Measurements from ENCODE around the gene RBM43. TPM values are rescaled to one million over a fixed set of nuclear protein-coding genes. Genes with fewer than 3 reads are reported as not detected.

The RBM43 gene
- total and polyA plus RNA-seq, 12 donors, result 5.0 to 38.7 (median 12.1) TPM

DNA sequence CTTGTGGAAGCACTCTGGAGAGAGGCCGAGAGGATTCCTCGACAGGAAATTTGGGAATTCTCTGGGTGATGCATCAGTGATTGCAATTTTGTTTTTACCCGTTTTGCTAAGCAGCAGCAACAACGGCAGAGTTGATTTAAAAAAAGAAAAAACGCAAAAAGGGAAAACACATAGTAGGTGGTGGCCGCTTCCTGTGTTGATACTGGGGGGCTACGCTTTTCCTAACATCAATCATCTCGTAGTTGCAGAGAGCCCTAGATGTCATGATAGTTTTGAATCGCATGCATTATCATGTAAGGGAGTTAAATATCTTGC lies 271 bp upstream of the RBM43 start:
- Histone ChIP-seq H3K27ac (peak overlapping the region; percentile 85 to 99 (median 98)), H3K36me3 (replicated peaks in 1 of 2) (no peaks in the 10 kb centered on the region), H3K9me3 (replicated peaks in 1 of 3) (no peaks in the 10 kb centered on the region), H3K27me3 (no peaks in the 10 kb centered on the region), H3K4me3 (peak overlapping the region in 3 of 4 donors; percentile 69 to 77 (median 76)), H3K4me1 (replicated peaks in 1 of 2) (peaks cover 7 to 30% of the 10 kb centered on the region in 2 donors)
- TF ChIP-seq, protein P1, sequence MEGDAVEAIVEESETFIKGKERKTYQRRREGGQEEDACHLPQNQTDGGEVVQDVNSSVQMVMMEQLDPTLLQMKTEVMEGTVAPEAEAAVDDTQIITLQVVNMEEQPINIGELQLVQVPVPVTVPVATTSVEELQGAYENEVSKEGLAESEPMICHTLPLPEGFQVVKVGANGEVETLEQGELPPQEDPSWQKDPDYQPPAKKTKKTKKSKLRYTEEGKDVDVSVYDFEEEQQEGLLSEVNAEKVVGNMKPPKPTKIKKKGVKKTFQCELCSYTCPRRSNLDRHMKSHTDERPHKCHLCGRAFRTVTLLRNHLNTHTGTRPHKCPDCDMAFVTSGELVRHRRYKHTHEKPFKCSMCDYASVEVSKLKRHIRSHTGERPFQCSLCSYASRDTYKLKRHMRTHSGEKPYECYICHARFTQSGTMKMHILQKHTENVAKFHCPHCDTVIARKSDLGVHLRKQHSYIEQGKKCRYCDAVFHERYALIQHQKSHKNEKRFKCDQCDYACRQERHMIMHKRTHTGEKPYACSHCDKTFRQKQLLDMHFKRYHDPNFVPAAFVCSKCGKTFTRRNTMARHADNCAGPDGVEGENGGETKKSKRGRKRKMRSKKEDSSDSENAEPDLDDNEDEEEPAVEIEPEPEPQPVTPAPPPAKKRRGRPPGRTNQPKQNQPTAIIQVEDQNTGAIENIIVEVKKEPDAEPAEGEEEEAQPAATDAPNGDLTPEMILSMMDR (IDR thresholded peaks at IDR 0.05), result no peak
- no peak for TF ChIP-seq POLR2A (IDR thresholded peaks at IDR 0.05)
- WGBS, 4 donors, result 0 to 2% (median 1%) methylated on average over 9 of the region's 9 CpGs
- intact Hi-C loops (cut with DNase I), result loop anchor here in 1 of 2 donors (10.0 kb wide), 1 partner anchor 183 kb away; no protein-coding TSS in a partner anchor
- DNase-seq, result no peak

DNA sequence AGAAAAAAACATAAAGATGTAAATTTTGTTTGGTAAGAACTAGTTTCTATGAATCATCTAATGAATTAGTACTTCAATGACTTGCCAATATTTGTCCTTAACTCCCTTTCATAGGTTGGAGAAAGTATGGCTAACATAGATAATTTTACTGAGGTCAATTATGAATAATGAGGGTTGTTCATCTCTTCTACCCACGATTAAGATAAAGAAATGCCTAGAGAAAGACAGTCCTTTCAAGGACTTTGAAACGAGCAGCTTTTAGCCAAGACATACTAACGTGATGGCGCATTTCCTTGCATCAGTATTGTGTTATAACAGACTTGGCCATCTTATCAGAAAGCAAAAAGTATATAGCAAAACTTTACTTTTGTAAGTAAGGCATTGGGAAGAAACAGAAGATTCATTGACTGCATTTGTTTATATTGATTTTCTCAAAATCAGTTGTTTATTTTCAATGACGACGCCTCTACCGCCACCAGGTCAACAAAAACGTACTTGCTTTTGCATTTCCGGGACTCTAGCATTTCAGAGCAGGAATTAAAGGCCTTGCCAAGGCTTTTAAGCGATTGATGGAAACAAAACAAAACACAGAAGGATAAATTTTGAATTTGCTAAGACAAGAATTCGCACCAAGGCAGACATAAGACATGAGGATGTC lies 961 bp downstream of the RBM43 start:
- 3 to 5% (median 4%) methylated on average over 11 of the region's 11 CpGs for WGBS, 4 donors
- intact Hi-C loops (cut with DNase I), result loop anchor here in 1 of 2 donors (10.0 kb wide), 1 partner anchor 184 kb away; no protein-coding TSS in a partner anchor
- Histone ChIP-seq H3K36me3 (replicated peaks in 1 of 2) (no peaks in the 10 kb centered on the region), H3K27ac (peak overlapping the region; percentile 85 to 99 (median 98)), H3K4me1 (replicated peaks in 1 of 2) (peaks cover 7 to 26% of the 10 kb centered on the region in 2 donors), H3K27me3 (no peaks in the 10 kb centered on the region), H3K9me3 (replicated peaks in 1 of 3) (no peaks in the 10 kb centered on the region), H3K4me3 (peak overlapping the region; percentile 30 to 77 (median 72))
- TF ChIP-seq, protein P1 (IDR thresholded peaks at IDR 0.05), result no peak
- no peak for TF ChIP-seq POLR2A (IDR thresholded peaks at IDR 0.05)
- peak in 1 of 7 donors; percentile 7 for DNase-seq

DNA sequence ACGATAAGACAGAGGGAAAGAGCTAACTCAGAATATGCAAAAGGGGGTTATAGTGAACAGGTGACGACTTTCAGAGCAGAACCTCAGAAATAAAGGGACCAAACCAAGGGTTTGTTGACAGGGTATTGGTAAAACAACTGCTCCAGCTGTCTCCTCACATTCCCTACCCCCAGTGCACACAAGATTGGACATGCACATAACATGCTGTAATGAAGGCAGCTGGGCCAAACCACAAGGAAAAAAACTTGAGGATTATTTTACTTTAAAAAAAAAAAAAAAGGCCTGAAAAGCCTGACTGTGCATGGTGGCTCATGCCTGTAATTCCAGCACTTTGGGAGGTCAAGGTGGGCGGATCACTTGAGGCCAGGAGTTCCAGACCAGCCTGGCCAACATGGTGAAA lies 3.5 kb downstream of the RBM43 start:
- H3K36me3 ChIP-seq (replicated peaks in 1 of 2), result peaks cover 0 to 14% of the 10 kb centered on the region in 2 donors
- no peak overlapping the region for H3K27ac ChIP-seq
- peaks cover 7 to 27% of the 10 kb centered on the region in 2 donors for H3K4me1 ChIP-seq (replicated peaks in 1 of 2)
- H3K9me3 ChIP-seq (replicated peaks in 1 of 3), result no peaks in the 10 kb centered on the region
- intact Hi-C loops (cut with DNase I), result no loop called here
- no peak for TF ChIP-seq POLR2A (IDR thresholded peaks at IDR 0.05)
- TF ChIP-seq, protein P1 (IDR thresholded peaks at IDR 0.05), result no peak
- 90 to 98% (median 96%) methylated on average over 3 of the region's 3 CpGs for WGBS, 4 donors
- H3K4me3 ChIP-seq, result no peak overlapping the region
- H3K27me3 ChIP-seq, result no peaks in the 10 kb centered on the region
- no peak for DNase-seq

DNA sequence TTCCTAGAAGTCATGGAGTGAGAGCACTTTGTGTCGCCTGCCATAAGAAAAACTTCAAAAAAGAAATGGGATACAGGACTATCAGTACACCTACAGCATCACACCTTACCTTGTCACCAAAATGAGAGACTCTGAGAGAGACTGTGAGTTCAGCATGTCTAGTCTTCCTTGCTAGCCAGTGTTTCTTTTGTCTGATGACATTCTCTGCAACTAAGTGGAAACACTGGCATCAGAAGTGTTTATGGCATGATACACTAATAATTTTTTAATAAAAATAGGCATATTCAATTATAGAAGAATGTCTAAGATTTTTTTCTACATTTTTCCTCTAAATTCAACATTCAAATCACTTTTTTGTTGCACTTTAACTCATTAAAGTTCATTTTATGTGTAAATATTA lies 9.0 kb downstream of the RBM43 start:
- TF ChIP-seq POLR2A (IDR thresholded peaks at IDR 0.05), result no peak
- TF ChIP-seq, protein P1 (IDR thresholded peaks at IDR 0.05), result no peak
- Histone ChIP-seq H3K27ac (no peak overlapping the region), H3K4me1 (replicated peaks in 1 of 2) (peaks cover 0 to 11% of the 10 kb centered on the region in 2 donors), H3K36me3 (replicated peaks in 1 of 2) (peaks cover 0 to 40% of the 10 kb centered on the region in 2 donors), H3K9me3 (replicated peaks in 1 of 3) (peaks cover 0 to 8% (median 0%) of the 10 kb centered on the region in 3 donors), H3K27me3 (no peaks in the 10 kb centered on the region), H3K4me3 (no peak overlapping the region)
- no peak for DNase-seq
- 82 to 97% (median 87%) methylated on average over 1 of the region's 1 CpG for WGBS, 4 donors
- intact Hi-C loops (cut with DNase I), result no loop called here

Data from adrenal gland (tissue), 12 donors.